IMR-90 (cell line): ENCODE measurements around the gene SYPL2. TPM values are rescaled to one million over a fixed set of nuclear protein-coding genes. Genes with fewer than 3 reads are reported as not detected.

ENCODE experiments used
- ATAC-seq: fragments of 200-7000 bp; cut with Tn5 transposase; 2 replicates; pipeline ENCODE4 v1.9.1; 2020; ENCODE audit warnings: low read depth, mild to moderate bottlenecking, moderate library complexity
- BruUV-seq: library from RNA; stranded (reverse); fragments of 400-500 nt; replicated peaks from 2 replicates; lab custom pipeline; 2021; lab: Mats Ljungman, UMichigan
- CTCF ChIA-PET: fragments of 300-600 bp; formaldehyde crosslinking; extraction: SDS; loops from one replicate; lab custom pipeline; 2021; ENCODE audit warnings: antibody characterized with exemption; lab: Yijun Ruan, JAX
- POLR2A ChIA-PET: fragments of 300-600 bp; sonication (Branson Sonifier 250); formaldehyde crosslinking; loops from one replicate; lab custom pipeline; 2022; ENCODE audit warnings: antibody characterized with exemption; ENCODE audit not compliant: unreplicated experiment; lab: Charles Lee
- DNase-seq: peaks from one replicate; pipeline ENCODE4 v3.0.0; 2013
- H2AFZ ChIP-seq: replicated peaks from 2 replicates; pipeline ENCODE3; 2013; ENCODE audit warnings: low read length, mild to moderate bottlenecking; ENCODE audit not compliant: poor library complexity
- H2AK5ac ChIP-seq: 2 replicates; pipeline ENCODE4 v1.6.1; 2013; ENCODE audit warnings: low read depth, low read length, inconsistent platforms
- H2AK9ac ChIP-seq: replicated peaks from 2 replicates; pipeline ENCODE3; 2013; ENCODE audit warnings: mild to moderate bottlenecking, low read depth, low read length, moderate library complexity; ENCODE audit not compliant: poor library complexity
- H2BK120ac ChIP-seq: 2 replicates; pipeline ENCODE4 v1.6.1; 2013; ENCODE audit warnings: low read depth, low read length, inconsistent platforms
- H2BK15ac ChIP-seq: 3 replicates; pipeline ENCODE4 v1.6.1; 2013; ENCODE audit warnings: low read depth, low read length, inconsistent platforms
- H2BK20ac ChIP-seq: 2 replicates; pipeline ENCODE4 v1.6.1; 2013; ENCODE audit warnings: low read depth, mild to moderate bottlenecking, inconsistent platforms, low read length, moderate library complexity
- H2BK5ac ChIP-seq: 2 replicates; pipeline ENCODE4 v1.6.1; 2013; ENCODE audit warnings: mild to moderate bottlenecking, low read depth, low read length, inconsistent platforms; ENCODE audit not compliant: poor library complexity, severe bottlenecking
- H3K14ac ChIP-seq: replicated peaks from 2 replicates; pipeline ENCODE4 v1.6.1; 2013; ENCODE audit warnings: low read depth, low read length, inconsistent platforms
- H3K18ac ChIP-seq: 2 replicates; pipeline ENCODE4 v1.6.1; 2013; ENCODE audit warnings: low read depth, low read length, control low read depth
- H3K23ac ChIP-seq: 2 replicates; pipeline ENCODE4 v1.6.1; 2013; ENCODE audit warnings: low read depth, low read length, inconsistent platforms
- H3K27ac ChIP-seq: 2 replicates; pipeline ENCODE4 v1.5.1; 2013; ENCODE audit warnings: mild to moderate bottlenecking, control low read depth, low read length; ENCODE audit not compliant: insufficient read depth
- H3K27me3 ChIP-seq: 2 replicates; pipeline ENCODE4 v1.6.1; 2013; ENCODE audit warnings: low read length; ENCODE audit not compliant: control insufficient read depth, insufficient read depth
- H3K36me3 ChIP-seq: 2 replicates; pipeline ENCODE4 v1.6.1; 2013; ENCODE audit warnings: low read length, mixed read lengths; ENCODE audit not compliant: control insufficient read depth, insufficient read depth
- H3K4ac ChIP-seq: 2 replicates; pipeline ENCODE4 v1.6.1; 2013; ENCODE audit warnings: low read depth, low read length, inconsistent platforms
- H3K4me1 ChIP-seq: 2 replicates; pipeline ENCODE4 v1.6.1; 2013; ENCODE audit warnings: low read length, mixed read lengths; ENCODE audit not compliant: control insufficient read depth, insufficient read depth
- H3K4me2 ChIP-seq: 2 replicates; pipeline ENCODE4 v1.6.1; 2013; ENCODE audit warnings: low read depth, mild to moderate bottlenecking, control low read depth, low read length, moderate library complexity
- H3K4me3 ChIP-seq: 2 replicates; pipeline ENCODE4 v1.5.1; 2013; ENCODE audit warnings: low read depth, mild to moderate bottlenecking, control low read depth, low read length, moderate library complexity; ENCODE audit not compliant: insufficient read depth
- H3K56ac ChIP-seq: 2 replicates; pipeline ENCODE4 v1.6.1; 2013; ENCODE audit warnings: low read length, inconsistent platforms; ENCODE audit not compliant: insufficient read depth; ENCODE audit errors: extremely low read depth
- H3K79me1 ChIP-seq, 2 experiments: 2 replicates each; pipeline ENCODE4 v1.6.1; 2013; ENCODE audit warnings: low read length in 2 of 2, inconsistent platforms in 1 of 2, low read depth in 1 of 2
- H3K9ac ChIP-seq: 2 replicates; pipeline ENCODE4 v1.6.1; 2013; ENCODE audit warnings: low read depth, low read length, control low read depth
- H3K9me1 ChIP-seq: 2 replicates; pipeline ENCODE4 v1.6.1; 2013; ENCODE audit warnings: low read length, inconsistent platforms; ENCODE audit not compliant: insufficient read depth
- H3K9me3 ChIP-seq: 2 replicates; pipeline ENCODE4 v1.6.1; 2013; ENCODE audit warnings: low read length; ENCODE audit not compliant: control insufficient read depth, insufficient read depth
- H4K20me1 ChIP-seq: 2 replicates; pipeline ENCODE4 v1.6.1; 2013; ENCODE audit warnings: low read length, inconsistent platforms; ENCODE audit not compliant: insufficient read depth
- H4K5ac ChIP-seq: 2 replicates; pipeline ENCODE4 v1.6.1; 2013; ENCODE audit warnings: mild to moderate bottlenecking, low read depth, low read length, control low read depth
- H4K8ac ChIP-seq, 2 experiments: 2 replicates each; pipeline ENCODE4 v1.6.1; 2013; ENCODE audit warnings: low read depth in 2 of 2, low read length in 2 of 2, control low read depth in 1 of 2, inconsistent platforms in 1 of 2
- H4K91ac ChIP-seq: 2 replicates; pipeline ENCODE4 v1.6.1; 2013; ENCODE audit warnings: low read depth, low read length, inconsistent platforms; ENCODE audit not compliant: insufficient read depth
- CEBPB ChIP-seq: IDR thresholded peaks from 2 replicates; pipeline ENCODE4 v1.6.1; 2012; ENCODE audit warnings: low read depth, low read length, improper control_type of control experiment
- CHD1 ChIP-seq: IDR thresholded peaks from 2 replicates; pipeline ENCODE4 v1.6.1; 2012; ENCODE audit warnings: low read depth, low read length, improper control_type of control experiment
- ELK1 ChIP-seq: fragments of 150-350 bp; IDR thresholded peaks from 2 replicates; pipeline ENCODE4 v1.6.1; 2016; ENCODE audit warnings: low read depth, mild to moderate bottlenecking, low read length, moderate library complexity, borderline replicate concordance
- MAZ ChIP-seq: IDR thresholded peaks from 2 replicates; pipeline ENCODE4 v1.6.1; 2012; ENCODE audit warnings: low read depth, mild to moderate bottlenecking, low read length, improper control_type of control experiment, moderate library complexity, borderline replicate concordance
- POLR2A ChIP-seq: IDR thresholded peaks from 2 replicates; pipeline ENCODE4 v1.6.1; 2012; ENCODE audit warnings: mild to moderate bottlenecking, low read depth, low read length
- RAD21 ChIP-seq: IDR thresholded peaks from 2 replicates; pipeline ENCODE4 v1.6.1; 2012; ENCODE audit warnings: low read length, improper control_type of control experiment
- RFX5 ChIP-seq: IDR thresholded peaks from 2 replicates; pipeline ENCODE4 v1.8.0; 2012; ENCODE audit warnings: low read depth, mild to moderate bottlenecking, low read length, moderate library complexity
- USF2 ChIP-seq: fragments of 150-350 bp; IDR thresholded peaks from 2 replicates; pipeline ENCODE4 v1.6.1; 2017; ENCODE audit warnings: mild to moderate bottlenecking, antibody characterized with exemption, low read length, low read depth
- WGBS, 2 experiments: methylation state at CpG; one replicate each; pipeline versions ENCODE4 v1.1.5 to v1.1.7; 2013; ENCODE audit warnings: missing lambda C conversion rate in 2 of 2; ENCODE audit not compliant: insufficient read length in 1 of 2; ENCODE audit errors: extremely low coverage in 2 of 2; 5-methylcytosine and 5-hydroxymethylcytosine counted together
- dilution Hi-C: fragments of 300-500 bp; cut with HindIII; formaldehyde crosslinking; loops from one replicate; pipeline ENCODE4 v1.14.3; 2018; ENCODE audit warnings: low sequenced_read_pairs; ENCODE audit not compliant: unreplicated experiment
- in situ Hi-C: fragments of 300-500 bp; cut with MboI; formaldehyde crosslinking; loops from 3 replicates; pipeline ENCODE4 v1.14.3; 2019; ENCODE audit warnings: low sequenced_read_pairs, inconsistent platforms, mixed read lengths
- intact Hi-C: fragments of 100-400 bp; cut with micrococcal nuclease; formaldehyde crosslinking; loops from 2 replicates; pipeline ENCODE4 v1.10.0; 2022
- polyA plus RNA-seq, 3 experiments: library from polyadenylated mRNA; depleted of rRNA; stranded (reverse); fragments of >200 nt; gene quantifications; 2 replicates each; pipeline ENCODE4 v1.2.3, GENCODE V29; 2012; ENCODE audit warnings: low replicate concordance in 1 of 3
- total RNA-seq: library from RNA; depleted of rRNA; stranded (reverse); fragments of >200 nt; gene quantifications from 2 replicates; pipeline ENCODE4 v1.2.3, GENCODE V29; 2012

SYPL2 gene
- total and polyA plus RNA-seq, 2 of the 4 experiments (the other 2 are of a cell fraction): under 0.01 to 0.65 TPM

- Histone ChIP-seq H3K56ac (no peak overlapping the region), H2BK15ac (no peak overlapping the region), H2BK5ac (no peak overlapping the region), H2AK5ac (no peak overlapping the region), H4K91ac (no peak overlapping the region), H3K4me1 (peaks cover 6% of the 10 kb centered on the region), H3K18ac (no peak overlapping the region), H4K5ac (no peak overlapping the region), H3K4ac (no peak overlapping the region), H3K14ac (no peak overlapping the region), H3K4me3 (no peak overlapping the region), H2AFZ (no peak overlapping the region), H2BK20ac (no peak overlapping the region), H3K79me1 (no peaks in the 10 kb centered on the region), H4K8ac (no peak overlapping the region), H3K9me1 (no peaks in the 10 kb centered on the region), H3K4me2 (no peak overlapping the region), H2AK9ac (no peak overlapping the region), H3K9ac (no peak overlapping the region), H3K9me3 (no peaks in the 10 kb centered on the region), H3K36me3 (no peaks in the 10 kb centered on the region), H2BK120ac (no peak overlapping the region), H3K27me3 (peaks cover 6% of the 10 kb centered on the region), H3K27ac (no peak overlapping the region), H4K20me1 (no peaks in the 10 kb centered on the region; the same call in 1 of the 2 replicates), H3K23ac (no peak overlapping the region)
- ATAC-seq (no peak), DNase-seq (no peak)
- no peak for TF ChIP-seq RAD21
- no peak for TF ChIP-seq CHD1
- no peak for TF ChIP-seq POLR2A
- no peak for TF ChIP-seq USF2
- no peak for TF ChIP-seq RFX5
- TF ChIP-seq CEBPB: no peak
- no peak for TF ChIP-seq ELK1
- TF ChIP-seq MAZ: no peak
- ChIA-PET CTCF (interaction anchor here (0.7 to 1.3 kb wide), 2 partner anchors 14 to 20 kb away, joined by 3 to 5 read pairs; no protein-coding TSS in a partner anchor), POLR2A (no interaction called here)
- no CpG with 5 or more reads among the region's 2 CpGs for WGBS, 2 experiments
- in situ Hi-C loops (no loop called here), dilution Hi-C loops (no loop called here), intact Hi-C loops (no loop called here)
- BruUV-seq: no TSS peak
Observed at GRCh38 chr1:109513110-109513710, 46.9 kb downstream of the SYPL2 start.
